Measurements from ENCODE around the gene ARMC7.

ARMC7 gene

DNA sequence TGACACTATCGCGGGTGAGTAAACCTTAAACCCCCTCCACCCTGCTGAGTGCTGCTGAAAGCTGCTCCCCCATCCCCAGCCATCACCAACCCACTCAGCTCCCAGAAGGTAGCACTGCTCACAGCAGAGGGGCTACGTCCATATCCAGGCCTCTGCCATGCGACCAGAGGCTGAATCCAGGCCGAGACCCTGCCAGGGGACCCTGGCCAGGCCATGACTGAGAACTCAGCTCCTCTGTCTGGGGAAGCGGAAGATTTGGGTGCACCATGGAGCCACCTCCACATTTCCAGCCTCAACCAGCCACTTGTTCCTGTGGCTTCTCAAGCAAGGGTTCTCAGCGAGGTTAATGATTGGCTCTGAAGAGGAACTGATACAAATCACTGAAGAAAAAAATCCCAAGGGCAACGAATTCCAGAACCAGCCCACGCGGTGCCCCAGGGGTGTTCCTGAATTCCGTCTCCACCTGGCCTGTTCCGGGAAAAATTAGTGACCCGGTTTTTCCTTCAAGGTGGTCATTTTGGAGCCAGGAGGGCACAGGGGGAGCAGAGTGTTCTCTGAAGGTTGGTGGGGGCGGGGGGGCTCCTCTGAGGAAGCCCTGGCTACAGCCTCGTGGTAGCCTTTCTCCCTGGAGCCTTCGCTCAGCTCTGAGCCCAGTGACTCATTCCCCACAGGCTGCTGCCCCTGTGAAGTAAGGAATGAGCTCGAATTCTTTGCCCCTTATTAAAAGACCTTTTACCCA lies 31.3 kb upstream of the ARMC7 start:
- DNase-seq (ENCODE audit: low read depth) = no peak

DNA sequence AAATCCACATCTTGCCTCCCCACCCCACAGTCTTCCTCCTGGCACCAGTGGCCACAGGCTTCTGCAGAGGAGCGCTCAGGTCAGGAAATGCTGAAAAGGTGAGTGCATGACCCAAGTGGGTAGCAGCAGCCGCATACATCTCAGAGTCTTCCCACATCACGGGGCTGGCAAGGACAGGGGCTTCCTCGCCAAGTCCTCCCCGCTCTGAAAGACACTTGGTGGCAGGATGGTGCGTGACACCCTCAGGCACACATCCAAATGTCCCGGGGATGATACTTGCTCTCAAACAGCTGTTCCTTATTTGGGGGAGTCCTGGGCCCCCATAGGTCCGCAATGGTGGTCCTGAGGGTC lies 30.8 kb upstream of the ARMC7 start:
- no peak for DNase-seq (ENCODE audit: low read depth)

DNA sequence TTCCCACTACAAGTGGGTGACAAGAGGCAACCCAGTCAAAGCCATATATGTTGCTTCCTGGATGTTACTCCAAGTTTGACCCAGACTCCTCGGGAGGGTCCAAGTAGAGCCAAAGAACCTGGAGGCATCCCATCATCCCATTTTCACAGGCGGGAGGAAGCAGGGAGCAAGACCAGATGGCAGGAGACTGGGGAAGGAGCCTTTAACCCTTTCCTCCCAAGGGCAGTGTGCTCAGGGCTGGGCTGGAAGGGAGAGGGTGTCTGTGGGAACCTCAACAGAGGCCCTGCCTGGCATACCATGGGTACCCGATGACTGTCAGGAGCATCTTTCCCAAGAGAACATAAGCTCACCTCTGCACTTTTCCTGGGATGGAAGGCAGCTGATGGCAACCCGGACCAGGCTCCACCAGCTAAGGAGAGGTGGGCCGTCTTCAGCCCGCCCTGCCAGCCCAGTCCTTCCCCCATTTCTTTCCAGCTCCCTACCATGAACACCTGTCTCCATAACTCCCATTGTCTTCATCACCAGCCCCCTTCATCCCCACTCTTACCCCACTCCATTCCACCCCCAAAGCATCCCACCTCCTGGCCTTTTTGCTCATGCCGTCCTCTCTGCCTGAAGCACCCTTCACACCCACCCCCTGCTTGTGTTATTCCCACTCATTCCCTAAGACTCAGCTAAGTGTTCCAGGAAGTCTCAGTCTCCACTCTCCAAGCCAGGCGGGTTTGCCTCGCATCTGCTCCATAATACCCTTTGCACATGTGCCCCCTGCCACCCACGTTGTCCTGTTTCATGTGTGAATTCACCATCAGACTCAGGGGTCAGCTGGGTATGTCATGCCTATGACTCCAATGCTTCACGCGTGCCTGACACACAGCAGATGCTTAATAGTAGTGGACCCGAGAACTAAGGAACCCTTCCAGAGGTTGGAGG lies 27.9 kb upstream of the ARMC7 start:
- no peak for DNase-seq (ENCODE audit: low read depth)

DNA sequence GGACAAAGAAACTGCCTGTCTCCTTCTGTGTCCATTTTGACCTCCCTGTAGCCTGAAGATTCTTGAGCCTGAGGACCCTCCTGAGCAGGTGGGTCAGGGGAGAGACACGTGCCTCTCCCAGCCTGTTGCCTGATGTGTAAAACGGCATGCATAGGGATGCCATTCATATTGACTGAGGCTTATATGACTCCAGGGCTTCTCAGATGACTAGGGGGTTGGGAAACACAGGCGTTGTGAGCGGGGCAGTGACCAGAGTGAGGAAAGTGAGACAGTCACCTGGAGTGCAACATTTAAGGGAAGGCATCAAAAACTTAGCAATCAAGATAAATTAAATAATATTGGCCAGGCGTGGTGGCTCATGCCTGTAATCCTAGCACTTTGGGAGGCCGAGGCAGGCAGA lies 27.1 kb upstream of the ARMC7 start:
- no peak for DNase-seq (ENCODE audit: low read depth)

DNA sequence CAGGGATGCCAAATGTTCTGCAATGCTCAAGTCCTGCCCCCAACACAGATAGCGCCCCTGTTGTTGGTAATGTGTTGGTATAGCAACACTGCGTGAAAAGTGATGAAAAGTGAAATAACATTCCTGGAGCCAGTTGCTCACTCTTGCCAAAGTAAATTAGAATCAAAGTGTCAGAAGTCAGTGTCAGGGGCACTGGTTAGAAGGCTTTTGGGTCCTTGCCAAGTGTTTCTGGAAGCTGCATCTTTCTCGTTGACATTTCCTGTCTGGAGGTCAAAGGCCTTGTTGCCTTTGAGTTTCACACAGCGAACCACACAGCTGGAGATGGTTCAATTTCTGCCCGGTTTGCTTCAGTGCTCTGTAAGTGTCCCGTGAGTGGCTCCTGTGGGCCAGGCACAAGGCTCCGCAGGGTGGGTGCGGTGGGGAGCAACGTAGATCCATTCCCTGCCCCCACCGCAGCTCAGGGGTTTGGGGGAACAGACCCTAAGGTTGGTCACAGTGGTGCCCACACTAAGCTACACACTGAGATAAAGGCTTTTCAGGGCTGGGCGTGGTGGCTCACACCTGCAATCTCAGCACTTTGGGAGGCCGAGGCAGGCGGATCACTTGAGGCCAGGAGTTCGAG lies 25.6 kb upstream of the ARMC7 start:
- DNase-seq (ENCODE audit: low read depth) = no peak

DNA sequence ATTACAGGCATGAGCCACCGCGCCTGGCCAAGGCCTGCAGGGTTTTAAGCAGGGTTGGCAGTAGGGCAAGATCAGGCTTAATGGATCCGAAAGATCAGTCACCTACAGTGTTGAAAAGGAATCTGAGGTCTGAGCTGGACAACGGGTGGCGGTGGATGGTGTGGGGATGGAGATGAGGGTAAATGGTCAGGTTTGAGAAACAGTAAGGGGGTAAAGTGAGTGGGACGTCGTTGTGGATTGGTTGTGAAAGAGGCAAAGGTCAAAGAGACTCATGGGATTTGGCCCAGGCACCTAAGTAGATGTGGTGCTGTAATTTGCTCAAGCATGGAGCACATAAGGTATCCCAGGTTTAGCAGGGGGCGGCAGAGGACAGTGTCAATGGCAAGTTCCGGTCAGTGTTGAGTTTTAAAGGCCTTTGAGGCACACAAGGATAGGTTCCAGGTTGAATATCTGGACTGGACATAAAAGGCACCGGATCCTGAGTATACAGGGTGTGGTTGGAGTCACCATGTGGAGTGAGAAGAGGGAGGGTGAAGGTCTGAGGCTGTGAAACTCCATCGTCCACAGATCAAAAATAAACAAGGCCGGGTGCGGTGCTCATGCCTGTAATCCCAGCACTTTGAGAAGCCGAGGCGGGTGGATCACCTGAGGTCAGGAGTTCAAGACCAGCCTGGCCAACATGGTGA lies 23.1 kb upstream of the ARMC7 start:
- DNase-seq (ENCODE audit: low read depth) = no peak

DNA sequence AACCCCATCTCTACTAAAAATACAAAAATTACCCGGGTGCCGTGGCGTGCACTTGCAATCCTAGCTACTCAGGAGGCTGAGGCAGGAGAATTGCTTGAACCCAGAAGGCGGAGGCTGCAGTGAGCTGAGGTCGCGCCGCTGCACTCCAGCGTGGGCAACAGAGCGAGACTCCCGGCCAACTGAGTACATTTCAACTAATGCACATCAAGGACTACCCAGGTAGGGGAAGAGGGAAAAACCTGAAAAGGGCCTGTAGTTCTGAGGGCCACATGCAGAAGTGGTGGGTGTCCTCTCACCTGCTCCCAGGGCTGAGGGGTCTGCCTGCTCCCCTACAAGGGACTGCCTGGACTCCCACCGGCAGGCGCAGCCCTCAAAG lies 22.6 kb upstream of the ARMC7 start:
- DNase-seq (ENCODE audit: low read depth) = no peak

DNA sequence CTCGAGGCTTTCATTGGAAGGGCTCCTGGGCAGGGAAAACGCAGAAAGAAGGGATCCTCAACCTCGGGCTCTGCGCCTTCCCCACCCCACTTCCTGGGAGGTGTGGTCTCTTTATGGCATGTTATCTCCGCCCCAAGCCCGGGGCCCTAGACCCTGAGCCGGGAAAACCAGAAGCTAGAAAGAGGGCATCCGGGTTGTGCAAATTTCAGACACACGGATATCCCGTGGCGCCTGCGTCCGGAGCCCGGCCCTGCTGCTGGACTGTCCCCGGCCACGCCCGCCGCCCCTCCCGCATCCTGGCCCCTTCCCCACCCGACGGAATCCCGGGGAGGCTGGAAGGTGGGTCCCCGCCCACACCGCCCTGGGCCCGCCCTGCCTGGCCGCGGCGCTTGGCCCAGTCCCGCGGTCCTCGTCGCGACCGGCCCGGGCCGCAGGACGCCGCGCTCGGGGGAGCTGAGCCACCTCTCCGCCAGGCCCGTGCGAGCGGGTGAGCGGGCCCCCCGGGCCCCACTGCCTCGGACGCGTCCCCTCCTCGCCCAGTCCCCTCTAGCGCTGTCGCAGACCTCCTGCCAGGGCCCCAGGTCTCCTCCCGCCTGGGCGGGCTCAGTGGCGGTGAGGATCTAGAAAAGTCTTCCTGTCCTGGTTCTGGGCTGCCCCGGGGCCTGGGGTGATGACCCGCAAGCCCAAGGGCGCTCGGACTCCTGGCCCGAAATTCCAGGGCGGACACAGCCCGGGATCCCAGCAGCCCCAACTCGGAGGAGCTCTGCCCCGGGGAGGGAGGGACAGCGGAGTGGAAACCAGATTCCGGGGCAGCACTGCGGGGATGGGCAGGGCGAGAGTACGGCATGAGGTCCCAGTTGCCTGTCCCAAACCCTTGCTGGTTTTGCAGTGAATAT lies 22.0 kb upstream of the ARMC7 start, which contains the start of gene SLC16A5:
TSS of gene SLC16A5 (plus strand) at position 397 of the 896 bp plus-strand sequence. CDS start 5,683 bp downstream, outside the sequence.
- DNase-seq (ENCODE audit: low read depth) = no peak

DNA sequence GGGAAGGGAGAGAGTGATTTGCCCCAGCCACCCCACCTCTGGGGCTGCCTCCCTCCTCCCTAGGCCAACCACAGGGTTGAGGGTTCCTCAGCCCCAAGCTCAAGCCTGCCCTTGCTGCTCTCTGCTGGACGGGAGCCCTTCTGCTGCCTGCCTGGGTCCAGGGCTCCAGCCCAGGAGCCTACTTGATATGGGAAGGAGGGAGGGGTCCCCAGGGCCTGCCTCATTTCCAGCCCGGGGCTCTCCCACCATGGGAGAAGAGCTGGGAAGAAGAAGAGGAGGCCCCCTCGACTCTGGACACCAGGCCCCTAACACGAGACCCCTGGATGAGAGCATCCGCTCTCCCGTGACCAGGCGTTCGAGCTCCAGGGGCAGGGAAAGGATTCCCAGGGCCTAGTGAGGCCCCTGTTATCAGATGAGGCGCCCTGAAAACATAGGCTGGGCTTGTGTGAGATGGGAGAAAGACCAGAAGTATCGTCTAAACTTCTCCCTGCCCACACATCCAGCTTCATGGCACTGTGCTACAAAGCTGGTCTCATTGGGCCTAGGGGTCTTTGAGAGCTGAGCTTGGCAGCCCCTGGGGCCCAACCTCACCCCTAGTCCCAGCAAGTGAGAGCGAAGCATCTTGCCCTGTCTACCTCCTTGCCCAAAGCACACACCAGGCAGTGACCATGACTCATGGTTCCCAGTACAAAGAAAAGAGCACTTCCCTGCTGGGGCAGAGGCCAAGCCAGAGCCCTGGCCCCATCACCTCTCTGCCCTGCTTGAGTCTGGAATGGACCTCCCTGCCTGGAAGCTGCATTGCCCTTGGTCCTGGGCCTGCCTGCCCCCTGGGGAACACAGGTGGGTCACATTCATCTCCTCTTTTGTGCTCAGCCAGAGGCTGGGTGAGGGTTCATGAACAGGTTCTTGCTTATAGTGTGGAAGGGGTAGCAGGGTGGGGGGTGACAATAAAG lies 21.0 kb upstream of the ARMC7 start:
- DNase-seq (ENCODE audit: low read depth) = no peak

DNA sequence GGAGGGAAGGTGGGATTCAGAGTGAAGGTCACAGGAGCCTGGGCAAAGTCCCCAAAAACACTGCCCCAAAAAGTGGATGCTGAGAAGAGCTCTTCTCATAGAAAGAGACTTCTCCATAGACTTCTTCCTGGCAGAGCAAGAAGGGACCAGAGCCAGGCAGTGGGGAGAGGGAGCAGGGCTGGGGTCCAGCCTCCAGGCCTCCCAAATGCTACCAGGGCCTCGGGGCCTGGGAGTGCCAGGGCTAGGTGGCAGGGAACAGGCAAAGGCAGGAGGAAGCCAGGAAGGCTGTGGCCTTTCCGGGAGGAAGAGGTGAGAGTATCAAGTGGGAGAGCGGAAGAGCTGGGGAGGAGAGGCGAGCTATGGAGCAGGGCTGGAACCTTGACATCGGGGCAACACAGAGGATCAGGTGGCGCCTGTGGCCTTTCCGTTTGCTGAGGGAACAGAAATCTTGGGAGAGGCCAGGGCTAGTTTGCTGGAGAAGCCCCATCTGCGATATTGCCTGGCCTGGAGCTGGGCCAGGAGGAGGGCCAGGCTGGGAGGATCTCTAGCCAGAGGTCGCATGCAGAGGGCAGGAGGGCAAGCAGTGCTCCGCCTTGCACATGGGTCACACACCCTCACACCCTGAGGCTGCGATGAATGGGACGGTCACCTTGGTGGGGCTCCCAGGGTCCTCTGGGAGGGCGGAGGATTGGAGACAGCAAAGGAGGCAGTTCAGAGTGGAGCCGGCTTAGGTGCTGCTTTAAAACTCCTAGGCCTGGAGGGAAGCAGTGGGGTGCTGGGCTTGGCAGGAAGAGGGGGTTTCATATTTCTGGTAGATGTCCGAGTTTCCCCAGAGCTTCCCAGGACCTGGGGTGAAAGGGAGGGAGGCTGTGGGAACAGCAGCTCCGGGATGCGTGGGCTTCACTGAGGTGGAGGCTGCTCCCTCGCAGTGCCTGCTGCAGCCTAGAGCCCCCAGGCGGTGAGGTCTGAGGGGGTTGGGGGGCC lies 18.6 kb upstream of the ARMC7 start:
- DNase-seq (ENCODE audit: low read depth) = no peak

DNA sequence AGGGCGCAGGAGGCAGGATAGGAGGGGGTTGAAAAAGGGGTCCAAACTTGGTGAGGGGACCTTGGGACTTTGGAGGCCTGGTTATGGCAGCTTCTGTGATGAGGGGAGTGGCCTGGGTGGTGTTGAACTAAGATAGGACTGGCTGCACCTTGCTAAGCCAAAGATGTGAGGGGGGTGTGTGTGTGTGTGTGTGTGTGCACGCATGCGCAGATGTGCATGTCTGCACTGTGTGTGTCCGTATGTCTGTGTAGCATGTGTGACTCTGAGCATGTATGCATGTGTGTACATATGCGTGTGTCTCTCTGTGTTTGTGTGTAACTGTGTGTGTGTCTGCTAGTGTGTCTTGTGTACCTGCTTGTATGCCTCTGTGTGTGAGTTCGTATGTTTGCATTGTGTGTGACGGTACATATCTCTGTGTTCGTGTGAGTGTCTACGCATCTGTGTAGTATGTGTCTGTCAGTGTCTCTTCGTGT lies 17.9 kb upstream of the ARMC7 start:
- DNase-seq (ENCODE audit: low read depth) = no peak

DNA sequence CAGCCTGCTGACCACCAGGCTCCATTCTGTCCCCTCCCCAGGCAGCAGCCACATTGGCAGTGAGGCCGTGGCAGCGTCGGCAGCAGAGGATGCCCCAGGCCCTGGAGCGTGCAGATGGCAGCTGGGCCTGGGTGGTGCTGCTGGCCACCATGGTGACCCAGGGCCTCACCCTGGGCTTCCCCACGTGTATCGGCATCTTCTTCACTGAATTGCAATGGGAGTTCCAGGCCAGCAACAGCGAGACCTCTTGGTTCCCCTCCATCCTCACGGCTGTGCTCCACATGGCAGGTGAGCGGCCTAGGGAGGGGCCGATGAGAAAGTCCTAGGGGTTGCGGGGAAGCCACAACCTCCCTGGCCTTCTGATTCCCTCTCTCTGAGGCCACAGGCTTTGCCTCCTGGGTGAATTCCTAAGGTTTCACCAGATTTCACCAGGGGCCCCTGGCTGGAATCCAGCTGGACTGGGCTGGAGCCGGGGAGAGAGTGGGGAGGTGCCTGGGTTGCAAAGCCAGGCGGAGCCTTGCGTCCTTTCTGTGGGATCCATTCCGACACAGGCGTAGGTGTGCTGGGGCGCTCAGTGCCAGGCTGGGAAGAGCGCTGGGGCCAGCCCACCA lies 16.1 kb upstream of the ARMC7 start:
- no peak for DNase-seq (ENCODE audit: low read depth)

DNA sequence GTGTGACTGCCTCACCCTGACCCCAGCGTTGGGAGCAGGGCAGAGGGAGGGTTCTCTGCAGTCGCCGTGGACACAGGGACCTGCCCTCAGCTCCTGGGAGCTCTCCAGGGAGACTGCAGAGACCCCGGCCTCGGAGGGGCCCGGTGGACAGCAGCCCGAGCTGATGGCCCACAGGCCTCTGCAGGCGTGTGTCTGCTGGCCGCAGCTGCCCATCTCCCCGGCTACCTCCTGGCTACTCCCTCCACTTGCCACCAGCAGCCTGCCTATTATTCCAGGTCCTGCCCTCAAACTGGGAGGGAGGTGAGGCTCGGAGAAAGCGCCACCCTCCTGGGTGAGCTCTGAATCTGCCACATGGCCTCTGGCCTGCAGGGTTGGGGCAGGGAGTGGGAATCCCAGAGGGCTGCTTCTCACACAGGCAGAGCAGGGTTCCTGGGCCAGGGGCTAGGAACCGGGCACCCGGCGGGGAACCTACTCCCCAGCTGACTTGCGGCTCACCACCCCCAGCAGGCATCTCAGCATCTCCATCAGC lies 14.8 kb upstream of the ARMC7 start:
- DNase-seq (ENCODE audit: low read depth) = no peak

DNA sequence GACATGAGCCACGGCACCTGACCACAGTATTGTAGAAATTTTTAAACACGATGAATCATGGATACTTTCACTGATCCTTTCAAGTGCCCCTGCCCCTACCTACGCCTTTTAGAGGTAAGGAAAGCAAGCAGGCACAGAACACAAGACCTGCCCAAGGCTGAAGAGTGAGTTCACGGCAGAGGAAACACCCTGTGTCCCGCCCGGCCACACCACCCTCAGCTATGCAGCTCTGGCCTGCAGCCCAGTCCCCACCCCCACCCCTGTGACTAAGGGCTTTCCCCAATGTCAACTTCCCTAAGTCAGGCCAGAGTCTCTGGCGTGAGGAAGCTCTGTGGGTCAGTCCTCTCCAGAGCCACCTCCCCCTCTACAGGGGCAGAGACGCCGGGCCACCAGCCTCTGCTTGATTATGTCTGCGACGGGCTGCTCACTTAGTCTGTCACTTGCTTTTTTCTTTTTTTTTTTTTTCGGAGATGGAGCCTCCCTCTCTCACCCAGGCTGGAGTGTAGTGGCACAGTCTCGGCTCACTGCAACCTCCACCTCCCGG lies 13.6 kb upstream of the ARMC7 start:
- DNase-seq (ENCODE audit: low read depth) = no peak

DNA sequence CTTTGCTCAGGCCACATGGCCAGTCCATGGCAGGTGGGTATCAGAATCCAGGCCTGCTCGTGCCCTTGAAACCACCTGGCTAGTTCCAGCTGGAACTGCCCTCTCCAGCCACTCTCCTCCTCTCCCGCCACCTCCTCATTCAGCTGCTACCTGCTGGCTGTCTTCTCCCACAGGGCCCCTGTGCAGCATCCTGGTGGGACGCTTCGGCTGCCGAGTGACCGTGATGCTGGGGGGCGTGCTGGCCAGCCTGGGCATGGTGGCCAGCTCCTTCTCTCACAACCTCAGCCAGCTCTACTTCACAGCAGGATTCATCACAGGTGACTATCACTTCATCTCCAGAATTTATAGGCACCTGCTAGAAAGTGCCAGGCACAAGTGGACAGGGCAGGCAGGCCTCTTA lies 11.9 kb upstream of the ARMC7 start:
- no peak for DNase-seq (ENCODE audit: low read depth)

DNA sequence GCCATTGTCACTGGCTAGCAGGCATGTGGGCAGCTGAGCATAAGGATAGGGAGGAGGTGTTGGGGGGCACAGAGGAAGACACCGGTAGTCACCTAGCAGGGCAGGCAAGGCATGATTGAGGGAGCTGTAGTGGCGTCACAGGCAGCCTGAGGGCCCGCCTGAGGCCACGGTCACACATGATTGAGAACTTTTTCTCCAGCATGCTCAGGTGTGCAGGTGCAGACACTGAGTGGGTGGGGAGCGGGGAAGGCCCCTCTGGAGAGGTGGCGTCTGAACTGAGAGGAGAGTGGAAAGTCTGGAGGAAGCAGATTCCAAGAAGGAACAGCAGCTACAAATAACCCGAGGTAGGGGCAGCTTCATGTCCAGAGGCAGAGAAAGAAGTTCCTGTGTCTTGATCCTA lies 10.9 kb upstream of the ARMC7 start:
- no peak for DNase-seq (ENCODE audit: low read depth)

DNA sequence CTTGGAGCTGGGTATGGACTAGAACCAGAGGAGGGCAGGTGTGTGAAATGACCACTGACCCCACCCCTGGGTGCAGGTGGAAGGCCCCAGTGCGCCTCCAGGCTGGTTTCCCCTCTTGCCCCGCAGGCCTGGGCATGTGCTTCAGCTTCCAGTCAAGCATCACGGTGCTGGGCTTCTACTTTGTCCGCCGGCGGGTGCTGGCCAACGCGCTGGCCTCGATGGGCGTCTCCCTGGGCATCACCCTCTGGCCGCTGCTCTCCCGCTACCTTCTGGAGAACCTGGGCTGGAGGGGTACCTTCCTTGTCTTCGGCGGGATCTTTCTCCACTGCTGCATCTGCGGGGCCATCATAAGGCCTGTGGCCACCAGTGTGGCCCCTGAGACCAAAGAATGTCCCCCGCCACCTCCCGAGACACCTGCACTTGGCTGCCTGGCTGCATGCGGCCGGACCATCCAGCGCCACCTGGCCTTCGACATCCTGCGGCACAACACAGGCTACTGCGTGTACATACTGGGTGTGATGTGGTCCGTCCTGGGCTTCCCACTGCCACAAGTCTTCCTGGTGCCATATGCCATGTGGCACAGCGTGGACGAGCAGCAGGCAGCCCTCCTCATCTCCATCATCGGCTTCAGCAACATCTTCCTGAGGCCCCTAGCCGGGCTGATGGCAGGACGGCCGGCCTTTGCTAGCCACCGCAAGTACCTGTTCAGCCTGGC lies 9.7 kb upstream of the ARMC7 start:
- DNase-seq (ENCODE audit: low read depth) = no peak
